OCI-LY7 (cell line): ENCODE measurements around the gene VIPR2.

Source experiments
- CTCF ChIP-seq: fragments of 200-600 bp; sonication (generic); conservative IDR thresholded peaks from 2 replicates; pipeline ENCODE4 v1.5.1; 2014; ENCODE audit warnings: mild to moderate bottlenecking, antibody characterized with exemption, low read length, moderate library complexity, mixed read lengths
- EZH2phosphoT487 ChIP-seq: fragments of 200-600 bp; sonication (generic); IDR thresholded peaks from 2 replicates; pipeline ENCODE4 v1.6.1; 2018; ENCODE audit warnings: low read depth, borderline replicate concordance, mild to moderate bottlenecking, mixed run types, antibody characterized with exemption, low read length, moderate library complexity, mixed read lengths

GRCh38 chr7:159064816-159065510 lies 79.7 kb downstream of the VIPR2 start:
- TF ChIP-seq CTCF (no peak), EZH2phosphoT487 (no peak)
